ENCODE data around the gene SBF2. TPM values are rescaled to one million over a fixed set of nuclear protein-coding genes. Genes with fewer than 3 reads are reported as not detected.
"Not testable (repeated sequence)": the region's sequence is repeated elsewhere in the genome, so short reads cannot be mapped to it uniquely, and the experiment has no call there.

SBF2 gene
- total and polyA plus RNA-seq, 4 donors = 50.3 to 74.2 (median 61.3) TPM

DNA sequence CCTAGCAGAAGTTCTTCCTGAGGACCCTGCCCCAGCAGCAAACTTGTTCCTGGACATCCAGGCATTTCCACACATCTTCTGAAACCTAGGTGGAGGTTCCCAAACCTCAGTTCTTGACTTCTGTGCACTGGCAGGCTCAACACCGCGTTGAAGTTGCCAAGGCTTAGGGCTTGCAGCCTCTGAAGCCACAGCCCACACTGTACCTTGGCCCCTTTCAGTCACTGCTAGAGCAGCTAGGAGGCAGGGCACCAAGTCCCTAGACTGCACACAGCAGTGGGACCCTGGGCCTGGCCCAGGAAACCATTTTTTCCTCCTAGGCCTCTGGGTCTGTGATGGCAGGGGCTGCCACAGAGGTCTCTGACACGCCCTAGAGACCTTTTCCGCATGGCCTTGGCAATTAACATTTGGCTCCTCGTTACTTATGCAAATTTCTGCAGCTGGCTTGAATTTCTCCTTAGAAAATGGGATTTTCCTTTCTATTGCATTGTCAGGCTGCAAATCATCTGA lies 159.0 kb downstream of the SBF2 start:
- H3K9me3 ChIP-seq (ENCODE audit: control insufficient read depth, insufficient read depth, low read length) = peaks cover 6% of the 10 kb centered on the region
- no peak overlapping the region for H3K4me3 ChIP-seq (ENCODE audit: low read depth, low read length)
- no peaks in the 10 kb centered on the region for H3K4me1 ChIP-seq (ENCODE audit: control insufficient read depth, insufficient read depth, low read length)
- H3K27ac ChIP-seq (ENCODE audit: low read depth, low read length) = no peak overlapping the region
- no peaks in the 10 kb centered on the region for H3K36me3 ChIP-seq (ENCODE audit: control insufficient read depth, insufficient read depth, low read length)
- DNase-seq (ENCODE audit: low read depth in 4 of 6, low spot score in 6 of 6) = no peak
- H3K27me3 ChIP-seq (ENCODE audit: control insufficient read depth, insufficient read depth, low read length) = no peaks in the 10 kb centered on the region
- WGBS (ENCODE audit: insufficient coverage) = 100% methylated on average over 5 of the region's 5 CpGs

DNA sequence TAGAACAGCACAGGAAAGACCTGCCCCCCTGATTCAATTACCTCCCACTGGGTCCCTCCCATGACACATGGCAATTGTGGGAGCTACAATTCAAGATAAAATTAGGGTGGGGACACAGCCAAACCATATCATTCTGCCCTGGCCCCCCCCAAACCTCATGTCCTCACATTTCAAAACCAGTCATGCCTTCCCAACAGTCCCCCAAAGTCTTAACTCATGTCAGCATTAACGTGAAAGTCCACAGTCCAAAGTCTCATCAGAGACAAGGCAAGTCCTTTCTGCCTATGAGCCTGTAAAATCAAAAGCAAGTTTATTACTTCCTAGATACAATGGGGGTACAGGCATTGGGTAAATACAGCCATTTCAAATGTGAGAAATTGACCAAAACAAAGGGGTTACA lies 159.8 kb downstream of the SBF2 start:
- H3K27ac ChIP-seq (ENCODE audit: low read depth, low read length); H3K4me1 ChIP-seq (ENCODE audit: control insufficient read depth, insufficient read depth, low read length); H3K27me3 ChIP-seq (ENCODE audit: control insufficient read depth, insufficient read depth, low read length); DNase-seq (ENCODE audit: low read depth in 4 of 6, low spot score in 6 of 6); H3K9me3 ChIP-seq (ENCODE audit: control insufficient read depth, insufficient read depth, low read length); H3K4me3 ChIP-seq (ENCODE audit: low read depth, low read length); H3K36me3 ChIP-seq (ENCODE audit: control insufficient read depth, insufficient read depth, low read length): not testable (repeated sequence)
- no CpG with 5 or more reads among the region's 1 CpG for WGBS (ENCODE audit: insufficient coverage)

DNA sequence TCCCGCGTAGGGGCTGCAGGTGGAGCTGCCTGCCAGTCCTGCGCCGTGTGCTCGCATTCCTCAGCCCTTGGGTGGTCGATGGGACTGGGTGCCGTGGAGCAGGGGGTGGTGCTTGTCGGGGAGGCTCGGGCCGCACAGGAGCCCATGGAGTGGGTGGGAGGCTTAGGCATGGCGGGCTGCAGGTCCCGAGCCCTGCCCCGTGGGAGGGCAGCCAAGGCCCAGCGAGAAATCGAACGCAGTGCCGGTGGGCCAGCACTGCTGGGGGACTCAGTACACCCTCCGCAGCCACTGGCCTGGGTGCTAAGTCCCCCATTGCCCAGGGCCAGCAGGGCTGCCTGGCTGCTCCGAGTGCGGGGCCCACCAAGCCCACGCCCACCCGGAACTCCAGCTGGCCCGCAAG lies 160.8 kb downstream of the SBF2 start:
- not testable (repeated sequence) for H3K9me3 ChIP-seq (ENCODE audit: control insufficient read depth, insufficient read depth, low read length); H3K36me3 ChIP-seq (ENCODE audit: control insufficient read depth, insufficient read depth, low read length); DNase-seq (ENCODE audit: low read depth in 4 of 6, low spot score in 6 of 6); H3K4me1 ChIP-seq (ENCODE audit: control insufficient read depth, insufficient read depth, low read length); H3K27me3 ChIP-seq (ENCODE audit: control insufficient read depth, insufficient read depth, low read length); H3K27ac ChIP-seq (ENCODE audit: low read depth, low read length); H3K4me3 ChIP-seq (ENCODE audit: low read depth, low read length)
- 100% methylated on average over 4 of the region's 23 CpGs for WGBS (ENCODE audit: insufficient coverage)

DNA sequence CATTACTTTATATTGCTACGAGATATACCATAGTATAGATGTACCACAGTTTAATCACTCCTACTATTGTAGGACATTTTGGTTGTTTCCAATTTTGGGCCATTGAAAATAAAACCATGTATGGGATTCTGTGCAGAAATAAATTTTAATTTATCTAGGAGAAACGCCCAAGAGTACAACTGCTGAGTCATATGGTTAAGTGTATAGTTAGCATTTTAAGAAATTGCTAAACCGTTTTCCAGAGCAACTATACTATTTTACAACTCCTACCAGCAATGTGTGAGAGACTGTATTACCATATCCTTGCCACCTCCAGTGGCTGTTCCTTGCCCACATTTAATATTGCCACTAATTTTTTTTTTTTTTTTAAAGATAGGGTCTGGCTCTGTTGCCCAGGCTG lies 163.1 kb downstream of the SBF2 start:
- DNase-seq (ENCODE audit: low read depth in 4 of 6, low spot score in 6 of 6) = no peak
- H3K27ac ChIP-seq (ENCODE audit: low read depth, low read length) = no peak overlapping the region
- no CpG with 5 or more reads among the region's 3 CpGs for WGBS (ENCODE audit: insufficient coverage)
- no peak overlapping the region for H3K4me3 ChIP-seq (ENCODE audit: low read depth, low read length)
- H3K9me3 ChIP-seq (ENCODE audit: control insufficient read depth, insufficient read depth, low read length) = peaks cover 6% of the 10 kb centered on the region
- no peaks in the 10 kb centered on the region for H3K36me3 ChIP-seq (ENCODE audit: control insufficient read depth, insufficient read depth, low read length)
- H3K27me3 ChIP-seq (ENCODE audit: control insufficient read depth, insufficient read depth, low read length) = no peaks in the 10 kb centered on the region
- no peaks in the 10 kb centered on the region for H3K4me1 ChIP-seq (ENCODE audit: control insufficient read depth, insufficient read depth, low read length)

DNA sequence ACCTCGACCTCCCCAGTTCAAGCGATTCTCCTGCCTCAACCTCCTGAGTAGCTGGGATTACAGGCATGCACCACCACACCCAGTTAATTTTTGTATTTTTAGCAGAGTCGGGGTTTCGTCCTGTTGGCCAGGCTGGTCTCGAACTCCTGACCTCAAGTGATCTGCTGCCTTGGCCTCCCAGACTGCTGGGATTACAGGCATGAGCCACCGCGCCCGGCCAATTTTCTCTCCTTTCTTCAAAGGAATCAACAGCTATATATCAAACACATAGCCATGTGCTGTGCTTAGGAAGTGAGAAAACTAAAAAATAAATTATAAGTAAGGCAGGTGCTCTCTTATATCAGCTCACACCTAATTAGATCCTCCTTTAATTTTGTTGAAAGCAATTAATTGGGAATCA lies 164.8 kb downstream of the SBF2 start:
- 97% methylated on average over 3 of the region's 8 CpGs for WGBS (ENCODE audit: insufficient coverage)
- not testable (repeated sequence) for H3K4me1 ChIP-seq (ENCODE audit: control insufficient read depth, insufficient read depth, low read length); H3K4me3 ChIP-seq (ENCODE audit: low read depth, low read length); DNase-seq (ENCODE audit: low read depth in 4 of 6, low spot score in 6 of 6); H3K27me3 ChIP-seq (ENCODE audit: control insufficient read depth, insufficient read depth, low read length); H3K27ac ChIP-seq (ENCODE audit: low read depth, low read length); H3K9me3 ChIP-seq (ENCODE audit: control insufficient read depth, insufficient read depth, low read length); H3K36me3 ChIP-seq (ENCODE audit: control insufficient read depth, insufficient read depth, low read length)

DNA sequence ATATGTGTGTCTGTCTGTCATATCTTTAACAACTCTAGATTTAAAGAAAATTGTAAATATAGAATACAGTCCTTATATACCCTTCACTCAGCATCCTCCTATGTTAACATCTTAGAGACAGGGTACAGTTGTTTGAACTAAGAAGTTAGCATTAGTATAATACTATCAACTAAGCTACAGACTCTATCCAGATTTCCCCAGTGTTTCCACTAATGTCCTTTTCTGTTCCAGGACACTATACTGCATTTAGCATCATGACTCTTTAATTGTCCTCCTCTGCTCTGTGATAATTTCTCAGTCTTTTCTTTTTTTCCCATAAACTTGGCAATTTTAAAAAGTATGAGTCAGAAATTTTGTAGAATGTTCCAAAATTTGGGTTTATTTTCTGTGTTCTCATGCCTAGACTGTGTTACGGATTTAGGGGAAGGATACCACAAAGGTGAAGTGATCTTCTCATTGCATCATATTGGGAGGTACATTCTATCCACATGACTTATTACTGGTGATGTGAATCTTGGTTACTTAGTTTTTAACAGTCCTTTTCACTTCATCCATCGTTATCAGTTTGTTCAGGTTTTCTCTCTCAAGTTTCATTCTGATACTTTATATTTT lies 168.4 kb downstream of the SBF2 start:
- no CpG with 5 or more reads among the region's 2 CpGs for WGBS (ENCODE audit: insufficient coverage)

DNA sequence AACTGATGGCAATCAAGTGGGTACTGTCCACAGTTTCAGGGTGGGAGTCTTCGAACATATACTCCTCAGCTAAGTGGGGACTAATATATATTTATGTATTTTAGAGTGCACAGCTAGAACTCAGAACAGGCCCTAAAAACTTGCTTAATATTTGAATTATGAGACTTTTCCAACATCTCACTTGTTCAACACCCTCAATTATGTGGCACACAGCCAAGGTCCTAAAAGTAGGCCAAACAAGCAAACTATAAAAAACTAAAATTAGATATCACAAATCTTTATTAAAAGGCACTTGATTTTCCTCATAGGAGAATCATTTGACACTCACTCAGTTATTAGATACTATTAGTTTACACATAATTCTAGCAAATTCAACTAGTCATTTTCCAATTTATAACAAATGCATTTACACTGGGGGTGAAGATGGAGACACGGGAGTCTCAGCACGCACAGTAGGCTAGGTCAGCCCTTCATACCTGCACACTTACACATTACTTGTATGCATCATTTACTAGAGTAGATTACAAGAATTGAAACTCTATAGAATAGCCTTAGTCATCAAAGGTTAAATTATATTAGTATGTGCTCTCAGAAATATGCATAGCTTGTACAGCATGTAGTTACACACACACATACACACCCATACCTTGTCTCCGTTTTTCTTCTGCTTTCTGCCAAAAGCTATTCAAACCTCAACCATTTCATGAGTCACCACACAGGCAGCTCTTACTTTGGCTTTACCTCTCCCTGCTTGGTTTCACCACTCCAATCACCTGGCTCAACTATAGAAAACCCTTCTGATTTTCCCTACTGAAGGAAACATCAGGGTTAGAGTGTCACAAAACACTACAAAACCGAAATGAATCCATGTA lies 171.5 kb downstream of the SBF2 start:
- H3K27ac ChIP-seq (ENCODE audit: low read depth, low read length) = no peak overlapping the region
- WGBS (ENCODE audit: insufficient coverage) = 100% methylated on average over 1 of the region's 5 CpGs
- H3K36me3 ChIP-seq (ENCODE audit: control insufficient read depth, insufficient read depth, low read length) = no peaks in the 10 kb centered on the region
- no peaks in the 10 kb centered on the region for H3K9me3 ChIP-seq (ENCODE audit: control insufficient read depth, insufficient read depth, low read length)
- DNase-seq (ENCODE audit: low read depth in 4 of 6, low spot score in 6 of 6) = no peak
- no peaks in the 10 kb centered on the region for H3K27me3 ChIP-seq (ENCODE audit: control insufficient read depth, insufficient read depth, low read length)
- no peaks in the 10 kb centered on the region for H3K4me1 ChIP-seq (ENCODE audit: control insufficient read depth, insufficient read depth, low read length)
- no peak overlapping the region for H3K4me3 ChIP-seq (ENCODE audit: low read depth, low read length)

More for the DNA sequence above, 168.4 kb downstream of the SBF2 start:
- H3K4me3 ChIP-seq (ENCODE audit: low read depth, low read length) = no peak overlapping the region
- no peak overlapping the region for H3K27ac ChIP-seq (ENCODE audit: low read depth, low read length)
- no peaks in the 10 kb centered on the region for H3K36me3 ChIP-seq (ENCODE audit: control insufficient read depth, insufficient read depth, low read length)
- no peak for DNase-seq (ENCODE audit: low read depth in 4 of 6, low spot score in 6 of 6)
- no peaks in the 10 kb centered on the region for H3K4me1 ChIP-seq (ENCODE audit: control insufficient read depth, insufficient read depth, low read length)
- H3K27me3 ChIP-seq (ENCODE audit: control insufficient read depth, insufficient read depth, low read length) = no peaks in the 10 kb centered on the region
- H3K9me3 ChIP-seq (ENCODE audit: control insufficient read depth, insufficient read depth, low read length) = no peaks in the 10 kb centered on the region

DNA sequence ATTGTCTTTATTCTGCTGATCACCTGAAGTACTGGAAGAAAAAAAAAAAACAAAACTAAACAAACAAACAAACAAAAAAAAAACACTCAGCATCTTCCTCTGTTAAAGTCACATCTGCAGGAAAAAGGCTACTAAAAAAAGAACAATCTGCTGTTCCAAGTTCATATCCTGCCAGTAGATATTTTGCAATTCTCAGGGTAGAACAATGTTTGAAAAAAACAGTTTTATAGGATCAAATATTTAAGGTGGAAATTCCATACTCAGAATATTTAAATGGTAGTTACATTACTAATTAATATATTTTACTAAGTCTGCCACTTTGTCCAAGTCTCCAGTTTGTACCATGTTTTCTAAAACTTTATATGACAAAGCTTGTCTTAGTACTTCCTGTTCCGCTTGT lies 175.2 kb downstream of the SBF2 start:
- Histone ChIP-seq H3K4me1 (ENCODE audit: control insufficient read depth, insufficient read depth, low read length) (no peaks in the 10 kb centered on the region), H3K27me3 (ENCODE audit: control insufficient read depth, insufficient read depth, low read length) (no peaks in the 10 kb centered on the region), H3K36me3 (ENCODE audit: control insufficient read depth, insufficient read depth, low read length) (no peaks in the 10 kb centered on the region), H3K9me3 (ENCODE audit: control insufficient read depth, insufficient read depth, low read length) (no peaks in the 10 kb centered on the region), H3K27ac (ENCODE audit: low read depth, low read length) (no peak overlapping the region), H3K4me3 (ENCODE audit: low read depth, low read length) (no peak overlapping the region)
- DNase-seq (ENCODE audit: low read depth in 4 of 6, low spot score in 6 of 6) = no peak
- WGBS (ENCODE audit: insufficient coverage) = no CpG with 5 or more reads among the region's 1 CpG

DNA sequence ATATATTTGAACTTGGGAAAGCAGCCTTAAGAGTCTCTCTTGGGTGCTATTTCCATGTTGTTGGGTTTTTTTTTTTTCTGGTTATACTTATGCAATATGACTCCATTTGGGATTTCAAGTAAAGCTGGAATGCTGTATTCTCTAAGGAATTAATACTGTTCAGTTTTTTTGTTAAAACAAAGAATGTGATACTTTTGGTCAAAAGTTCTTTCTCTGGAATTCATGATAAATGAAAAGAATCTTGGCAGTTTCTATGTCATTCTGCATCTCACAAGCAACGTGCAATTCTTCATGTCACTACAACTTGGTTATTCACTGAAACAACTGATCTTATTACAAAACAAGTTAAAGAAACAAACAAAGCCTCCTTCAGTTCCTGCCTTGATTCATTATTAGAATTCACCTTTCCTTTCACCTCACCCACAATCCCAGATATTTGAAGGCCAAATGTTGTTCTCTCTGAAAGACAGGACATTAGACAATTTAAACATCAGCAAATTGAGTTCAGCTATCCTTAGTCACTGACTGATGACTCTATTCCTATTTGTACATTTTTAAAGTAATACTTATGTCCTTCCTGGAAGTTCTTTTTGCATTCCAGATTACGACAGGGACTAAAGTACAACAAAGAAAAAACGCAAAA lies 176.2 kb downstream of the SBF2 start:
- Histone ChIP-seq H3K27me3 (ENCODE audit: control insufficient read depth, insufficient read depth, low read length) (no peaks in the 10 kb centered on the region), H3K27ac (ENCODE audit: low read depth, low read length) (no peak overlapping the region), H3K4me3 (ENCODE audit: low read depth, low read length) (no peak overlapping the region), H3K36me3 (ENCODE audit: control insufficient read depth, insufficient read depth, low read length) (no peaks in the 10 kb centered on the region), H3K9me3 (ENCODE audit: control insufficient read depth, insufficient read depth, low read length) (no peaks in the 10 kb centered on the region), H3K4me1 (ENCODE audit: control insufficient read depth, insufficient read depth, low read length) (no peaks in the 10 kb centered on the region)
- WGBS (ENCODE audit: insufficient coverage) = 23% methylated on average over 1 of the region's 3 CpGs
- no peak for DNase-seq (ENCODE audit: low read depth in 4 of 6, low spot score in 6 of 6)

Data from spinal cord (tissue), 10 donors.